GM18502 (cell line): ENCODE results near the gene RAMP1.
"Not testable (repeated sequence)": the region's sequence is repeated elsewhere in the genome, so short reads cannot be mapped to it uniquely, and the experiment has no call there.

Experiments
- ATAC-seq: cut with Tn5 transposase; IDR thresholded peaks from one replicate; pipeline ENCODE4 v1.9.1; 2021; ENCODE audit warnings: mild to moderate bottlenecking; ENCODE audit not compliant: unreplicated experiment, poor library complexity

RAMP1 gene

GRCh38 chr2:237863102-237863511 lies 3.7 kb downstream of the RAMP1 start:
- no peak for ATAC-seq

- ATAC-seq, result no peak
These were observed 4.4 kb downstream of the RAMP1 start for GRCh38 chr2:237863689-237864443.

- ATAC-seq, result no peak
These were observed 5.1 kb downstream of the RAMP1 start for GRCh38 chr2:237864444-237864931.

GRCh38 chr2:237864940-237865622 lies 5.7 kb downstream of the RAMP1 start:
- no peak for ATAC-seq

GRCh38 chr2:237865623-237866041 lies 6.2 kb downstream of the RAMP1 start:
- ATAC-seq, result no peak

- no peak for ATAC-seq
These were observed 6.7 kb downstream of the RAMP1 start for GRCh38 chr2:237866101-237866621.

- no peak for ATAC-seq
These were observed 8.0 kb downstream of the RAMP1 start for GRCh38 chr2:237867465-237867864.

- ATAC-seq, result not testable (repeated sequence)
These were observed 8.7 kb downstream of the RAMP1 start for GRCh38 chr2:237868074-237868473.

GRCh38 chr2:237868631-237869342 lies 9.4 kb downstream of the RAMP1 start:
- ATAC-seq, result no peak

GRCh38 chr2:237869343-237870102 lies 10.1 kb downstream of the RAMP1 start:
- no peak for ATAC-seq

- ATAC-seq, result no peak
These were observed 10.7 kb downstream of the RAMP1 start for GRCh38 chr2:237870126-237870525.

- ATAC-seq, result no peak
These were observed 11.6 kb downstream of the RAMP1 start for GRCh38 chr2:237870754-237871651.

- ATAC-seq, result no peak
These were observed 12.9 kb downstream of the RAMP1 start for GRCh38 chr2:237872178-237872887.

- no peak for ATAC-seq
These were observed 14.0 kb downstream of the RAMP1 start for GRCh38 chr2:237873421-237873831.

GRCh38 chr2:237873897-237874551 lies 14.6 kb downstream of the RAMP1 start:
- no peak for ATAC-seq

GRCh38 chr2:237874585-237875161 lies 15.2 kb downstream of the RAMP1 start:
- ATAC-seq, result no peak

- no peak for ATAC-seq
These were observed 16.0 kb downstream of the RAMP1 start for GRCh38 chr2:237875256-237876060.
